Lung (tissue), 12 donors: ENCODE data around the gene CNTNAP2. TPM values are rescaled to one million over a fixed set of nuclear protein-coding genes. Genes with fewer than 3 reads are reported as not detected.

Experiments
- ATAC-seq: fragments of 200-7000 bp; cut with Tn5 transposase; one replicate; pipeline ENCODE4 v1.9.1; 2020; ENCODE audit warnings: moderate number of reproducible peaks; ENCODE audit not compliant: insufficient read depth, low FRiP score
- DNase-seq, 3 donors: peaks; one replicate each; pipeline ENCODE4 v3.0.0-alpha.2; 2013 to 2017
- H3K27ac ChIP-seq, 2 donors: one replicate each; pipeline ENCODE4 v1.5.1; 2013; ENCODE audit warnings: mild to moderate bottlenecking in 2 of 2, moderate library complexity in 2 of 2, control low read depth in 1 of 2, inconsistent platforms in 1 of 2, low read depth in 1 of 2, low read length in 1 of 2
- H3K27me3 ChIP-seq, 3 donors: one replicate each; pipeline ENCODE4 v1.5.1; 2013; ENCODE audit warnings: low read length in 2 of 3; ENCODE audit not compliant: control insufficient read depth in 3 of 3, insufficient read depth in 3 of 3
- H3K36me3 ChIP-seq, 4 donors: one replicate each; pipeline ENCODE4 v1.5.1; 2013; ENCODE audit warnings: low read length in 4 of 4, mild to moderate bottlenecking in 1 of 4, moderate library complexity in 1 of 4; ENCODE audit not compliant: control insufficient read depth in 4 of 4, insufficient read depth in 4 of 4
- H3K4me1 ChIP-seq, 5 donors: one replicate each; pipeline ENCODE4 v1.5.1; 2013; ENCODE audit warnings: low read length in 5 of 5, mild to moderate bottlenecking in 2 of 5, moderate library complexity in 1 of 5; ENCODE audit not compliant: control insufficient read depth in 5 of 5, insufficient read depth in 5 of 5
- H3K4me3 ChIP-seq: one replicate; pipeline ENCODE4 v1.5.1; 2013; ENCODE audit warnings: mild to moderate bottlenecking, control low read depth, moderate library complexity
- H3K9ac ChIP-seq, 2 donors: one replicate each; pipeline ENCODE4 v1.5.1; 2013; ENCODE audit warnings: low read length in 2 of 2, control low read depth in 1 of 2; ENCODE audit not compliant: insufficient read depth in 1 of 2
- H3K9me3 ChIP-seq, 4 donors: one replicate each; pipeline ENCODE4 v1.5.1; 2013; ENCODE audit warnings: low read length in 3 of 4, mild to moderate bottlenecking in 1 of 4, moderate library complexity in 1 of 4; ENCODE audit not compliant: control insufficient read depth in 4 of 4, insufficient read depth in 3 of 4
- CTCF ChIP-seq: IDR thresholded peaks from 2 replicates; pipeline ENCODE4 v1.5.1; 2012; ENCODE audit warnings: mild to moderate bottlenecking; ENCODE audit errors: control extremely low read depth, extremely low read depth
- WGBS, 2 donors: extraction: QIAGEN DNeasy Blood & Tissue Kit; methylation state at CpG; one replicate each; pipeline ENCODE4 v1.1.7; 2013; 5-methylcytosine and 5-hydroxymethylcytosine counted together
- polyA plus RNA-seq, 2 donors: library from polyadenylated mRNA; stranded (reverse); fragments of 200-250 nt; gene quantifications; one replicate each; pipeline ENCODE4 v1.2.1, GENCODE V29; 2013
- total RNA-seq, 2 donors: library from RNA; depleted of rRNA in 1 of 2; stranded (reverse); fragments of >200 nt in 1 of 2; gene quantifications; one replicate each; pipeline ENCODE4 v1.2.1, GENCODE V29; 2014 to 2021
- donor health status: control.
- donor health status: control.
- donor health status: Bipolar disorder and iron deficiency.
- donor health status: healthy.
- donor health status: DM: yes; HTN: yes; CAD: no.

CNTNAP2 gene
- total and polyA plus RNA-seq, 4 donors = 0.18 to 45.3 (median 0.52) TPM

DNA sequence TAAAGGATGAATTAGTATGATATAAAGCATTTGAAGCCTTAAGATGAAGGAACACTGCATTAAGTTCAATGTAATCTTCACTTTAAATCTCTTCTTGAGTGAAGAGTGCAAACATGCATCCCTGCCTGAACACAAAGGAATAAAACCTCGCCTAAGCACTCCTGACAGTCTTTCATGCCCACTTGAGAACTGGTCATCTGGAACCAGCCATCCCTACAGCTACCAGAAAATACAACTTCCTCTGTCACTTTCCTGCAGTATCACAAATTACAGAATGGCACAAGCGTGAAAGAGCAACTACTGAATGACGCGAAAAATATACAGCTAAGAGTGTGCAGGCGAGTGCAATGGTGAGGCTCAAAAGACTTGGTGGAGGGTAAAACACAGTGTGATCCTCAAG is 1079.9 kb downstream of the CNTNAP2 start:
- Histone ChIP-seq H3K27me3 (no peaks in the 10 kb centered on the region), H3K4me3 (no peak overlapping the region), H3K9me3 (no peaks in the 10 kb centered on the region), H3K36me3 (no peaks in the 10 kb centered on the region), H3K27ac (no peak overlapping the region), H3K9ac (no peak overlapping the region), H3K4me1 (peaks cover 0 to 8% (median 0%) of the 10 kb centered on the region in 5 donors)
- 88 to 96% methylated on average over 5 of the region's 5 CpGs for WGBS, 2 donors
- DNase-seq = no peak
- TF ChIP-seq CTCF = no peak
- no peak for ATAC-seq

- Histone ChIP-seq H3K9ac (no peak overlapping the region), H3K4me3 (no peak overlapping the region), H3K4me1 (peaks cover 0 to 7% (median 0%) of the 10 kb centered on the region in 5 donors), H3K9me3 (no peaks in the 10 kb centered on the region), H3K27me3 (no peaks in the 10 kb centered on the region), H3K36me3 (no peaks in the 10 kb centered on the region), H3K27ac (no peak overlapping the region)
- WGBS, 2 donors = 82 to 92% methylated on average over 7 of the region's 7 CpGs
- DNase-seq (no peak), ATAC-seq (no peak)
- no peak for TF ChIP-seq CTCF
These were observed 1080.4 kb downstream of the CNTNAP2 start for GRCh38 chr7:147197006-147197405.

DNA sequence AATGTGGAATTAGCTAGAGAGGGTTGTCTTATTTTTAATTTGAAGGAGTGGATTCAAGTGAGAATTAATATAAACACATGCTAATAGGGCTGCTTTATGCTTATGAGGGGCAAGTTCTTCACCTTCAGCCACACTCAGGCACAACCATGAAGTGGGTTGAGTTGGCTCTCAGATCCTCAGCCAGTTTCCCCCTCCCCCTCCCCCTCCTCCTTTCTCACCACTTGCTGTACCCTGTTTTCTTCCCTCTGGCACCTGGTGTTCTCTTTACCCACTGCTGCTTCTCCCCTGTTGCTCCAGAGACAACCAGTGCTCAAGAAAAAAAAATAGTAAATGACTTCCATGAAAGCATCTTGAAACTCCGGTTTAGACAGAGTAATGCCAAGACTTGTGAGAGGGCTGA is 1083.3 kb downstream of the CNTNAP2 start:
- no peaks in the 10 kb centered on the region for H3K9me3 ChIP-seq
- H3K27me3 ChIP-seq = no peaks in the 10 kb centered on the region
- H3K4me1 ChIP-seq = peaks cover 0 to 7% (median 0%) of the 10 kb centered on the region in 5 donors
- TF ChIP-seq CTCF = no peak
- no peak for ATAC-seq
- H3K9ac ChIP-seq = no peak overlapping the region
- no peaks in the 10 kb centered on the region for H3K36me3 ChIP-seq
- no peak overlapping the region for H3K4me3 ChIP-seq
- WGBS, 2 donors = 56 to 74% methylated on average over 1 of the region's 1 CpG
- DNase-seq = peak in 1 of 3 donors; percentile 29
- no peak overlapping the region for H3K27ac ChIP-seq

DNA sequence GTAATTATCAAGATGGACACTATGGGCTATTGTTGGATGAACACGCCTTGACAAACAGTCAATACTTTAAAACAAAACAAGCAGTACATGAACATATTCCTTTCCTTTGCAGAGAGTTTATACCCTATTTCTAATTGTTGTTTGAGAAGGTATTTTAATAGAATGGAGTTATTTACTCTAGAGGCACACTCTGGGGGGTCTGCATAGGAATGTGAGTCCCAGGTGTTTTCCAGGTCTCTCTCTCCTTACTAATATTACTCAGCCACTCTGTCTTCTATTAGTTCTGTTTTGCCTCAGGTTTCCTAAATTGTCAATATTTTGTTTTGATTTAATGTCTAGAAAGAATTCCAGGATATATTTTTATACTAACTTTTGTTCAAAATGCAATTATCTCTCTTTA is 1091.4 kb downstream of the CNTNAP2 start:
- TF ChIP-seq CTCF = no peak

More for the DNA sequence above, 1091.4 kb downstream of the CNTNAP2 start:
- ATAC-seq = no peak
- DNase-seq = no peak
- Histone ChIP-seq H3K27ac (no peak overlapping the region), H3K36me3 (no peaks in the 10 kb centered on the region), H3K9ac (no peak overlapping the region), H3K4me3 (no peak overlapping the region), H3K27me3 (no peaks in the 10 kb centered on the region), H3K9me3 (peaks cover 0 to 3% (median 0%) of the 10 kb centered on the region in 4 donors), H3K4me1 (no peaks in the 10 kb centered on the region)
- 82 to 91% methylated on average over 1 of the region's 1 CpG for WGBS, 2 donors
